IMR-90 (cell line): Measurements from ENCODE around the gene COPZ1. TPM values are rescaled to one million over a fixed set of nuclear protein-coding genes. Genes with fewer than 3 reads are reported as not detected.

Source experiments
- NFE2L2 ChIP-seq: fragments of 150-350 bp; IDR thresholded peaks from 2 replicates; pipeline ENCODE4 v1.6.1; 2016; ENCODE audit warnings: low read depth, mild to moderate bottlenecking, low read length
- POLR2A ChIP-seq: IDR thresholded peaks from 2 replicates; pipeline ENCODE4 v1.6.1; 2012; ENCODE audit warnings: mild to moderate bottlenecking, low read depth, low read length
- RCOR1 ChIP-seq: IDR thresholded peaks from 2 replicates; pipeline ENCODE4 v1.6.1; 2012; ENCODE audit warnings: mild to moderate bottlenecking, low read length, improper control_type of control experiment; ENCODE audit not compliant: insufficient replicate concordance
- polyA plus RNA-seq, 3 experiments: library from polyadenylated mRNA; depleted of rRNA; stranded (reverse); fragments of >200 nt; gene quantifications; 2 replicates each; pipeline ENCODE4 v1.2.3, GENCODE V29; 2012; ENCODE audit warnings: low replicate concordance in 1 of 3
- total RNA-seq: library from RNA; depleted of rRNA; stranded (reverse); fragments of >200 nt; gene quantifications from 2 replicates; pipeline ENCODE4 v1.2.3, GENCODE V29; 2012
- TF ChIP-seq, protein P1 (sequence below): fragments of 150-350 bp; IDR thresholded peaks from 2 replicates; pipeline ENCODE4 v1.6.1; 2017; ENCODE audit warnings: mild to moderate bottlenecking, antibody characterized with exemption, low read length, low read depth

Gene COPZ1
- total and polyA plus RNA-seq, 2 of the 4 experiments (the other 2 are of a cell fraction), result 187 to 382 TPM

DNA sequence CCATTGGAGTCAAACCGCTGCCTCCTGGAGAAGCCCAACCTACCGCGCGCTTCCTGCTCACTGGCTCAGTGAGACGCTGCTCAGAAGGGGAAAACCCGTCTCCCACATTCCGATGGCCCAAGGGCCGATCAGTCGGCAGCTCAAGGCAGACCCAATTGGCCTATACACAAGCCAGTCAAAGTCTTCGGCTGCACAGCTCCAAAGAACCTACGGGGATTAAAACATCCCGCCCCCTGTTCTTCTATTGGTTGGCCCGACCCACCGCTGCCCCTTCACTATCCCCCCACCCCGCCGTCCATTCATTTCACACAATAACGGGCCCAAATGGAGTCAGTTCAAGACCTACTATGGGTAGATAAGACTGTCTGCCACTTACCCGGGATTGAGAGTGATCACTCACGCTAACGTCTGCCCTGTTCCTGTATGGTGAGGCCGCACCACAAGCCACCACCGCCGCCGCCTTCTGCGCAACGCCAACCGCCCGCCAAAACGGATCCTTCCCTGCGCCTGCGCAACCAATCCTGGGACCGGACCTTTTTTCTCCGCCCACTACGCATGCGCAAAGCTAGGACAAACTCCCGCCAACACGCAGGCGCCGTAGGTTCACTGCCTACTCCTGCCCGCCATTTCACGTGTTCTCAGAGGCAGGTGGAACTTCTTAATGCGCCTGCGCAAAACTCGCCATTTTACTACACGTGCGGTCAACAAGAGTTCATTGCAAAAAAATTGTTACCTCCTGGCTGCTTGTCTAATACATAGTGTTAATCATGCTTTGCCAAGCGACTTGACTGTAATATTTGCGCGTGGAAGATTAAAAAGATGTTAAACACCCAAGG is 45.1 kb upstream of the COPZ1 start, which contains the start of gene CBX5 (continued):
- TF ChIP-seq, protein P1, sequence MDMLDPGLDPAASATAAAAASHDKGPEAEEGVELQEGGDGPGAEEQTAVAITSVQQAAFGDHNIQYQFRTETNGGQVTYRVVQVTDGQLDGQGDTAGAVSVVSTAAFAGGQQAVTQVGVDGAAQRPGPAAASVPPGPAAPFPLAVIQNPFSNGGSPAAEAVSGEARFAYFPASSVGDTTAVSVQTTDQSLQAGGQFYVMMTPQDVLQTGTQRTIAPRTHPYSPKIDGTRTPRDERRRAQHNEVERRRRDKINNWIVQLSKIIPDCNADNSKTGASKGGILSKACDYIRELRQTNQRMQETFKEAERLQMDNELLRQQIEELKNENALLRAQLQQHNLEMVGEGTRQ, result peak; percentile 59
- no peak for TF ChIP-seq NFE2L2
- TF ChIP-seq RCOR1, result no peak
- TF ChIP-seq POLR2A, result peak; percentile 92
